Smooth muscle cell (in vitro differentiated cells): ENCODE data around the gene IFI27L1. TPM values are rescaled to one million over a fixed set of nuclear protein-coding genes. Genes with fewer than 3 reads are reported as not detected.

Experiments used
- DNase-seq: peaks from one replicate; lab custom pipeline; 2025; ENCODE audit not compliant: unreplicated experiment; lab: John Stamatoyannopoulos, UW
- H2AFZ ChIP-seq: fragments of 200-600 bp; sonication (generic); 2 replicates; pipeline ENCODE4 v1.6.0; 2016; ENCODE audit warnings: antibody characterized with exemption, low read depth, mild to moderate bottlenecking
- H3F3A ChIP-seq: fragments of 200-600 bp; sonication (generic); 2 replicates; pipeline ENCODE4 v1.6.0; 2017; ENCODE audit warnings: antibody characterized with exemption, low read depth
- H3K27ac ChIP-seq: fragments of 200-600 bp; sonication (generic); 2 replicates; pipeline ENCODE4 v1.5.1; 2016; ENCODE audit warnings: low read depth, mild to moderate bottlenecking
- H3K27me3 ChIP-seq: fragments of 200-600 bp; sonication (generic); 2 replicates; pipeline ENCODE4 v1.6.1; 2016; ENCODE audit warnings: low read depth, mild to moderate bottlenecking
- H3K36me3 ChIP-seq: fragments of 200-600 bp; sonication (generic); 2 replicates; pipeline ENCODE4 v1.5.1; 2016; ENCODE audit warnings: low read depth
- H3K4me1 ChIP-seq: fragments of 200-600 bp; sonication (generic); 2 replicates; pipeline ENCODE4 v1.5.1; 2016; ENCODE audit warnings: low read depth
- H3K4me2 ChIP-seq: fragments of 200-600 bp; sonication (generic); 2 replicates; pipeline ENCODE4 v1.6.0; 2016; ENCODE audit warnings: mild to moderate bottlenecking
- H3K4me3 ChIP-seq: fragments of 200-600 bp; sonication (generic); 2 replicates; pipeline ENCODE4 v1.5.1; 2016; ENCODE audit warnings: mild to moderate bottlenecking
- H3K79me2 ChIP-seq: fragments of 200-600 bp; sonication (generic); 2 replicates; pipeline ENCODE4 v1.6.0; 2016; ENCODE audit warnings: low read depth, mild to moderate bottlenecking
- H3K9ac ChIP-seq: fragments of 200-600 bp; sonication (generic); 2 replicates; pipeline ENCODE4 v1.6.0; 2016; ENCODE audit warnings: low read depth
- H3K9me3 ChIP-seq: fragments of 200-600 bp; sonication (generic); replicated peaks from 2 replicates; pipeline ENCODE4 v1.5.1; 2016; ENCODE audit warnings: low read depth
- H4K20me1 ChIP-seq: fragments of 200-600 bp; sonication (generic); 2 replicates; pipeline ENCODE4 v1.6.0; 2016; ENCODE audit warnings: low read depth
- WGBS: methylation state at CpG from one replicate; pipeline ENCODE4 v1.1.7; 2016; ENCODE audit warnings: low lambda C conversion rate; 5-methylcytosine and 5-hydroxymethylcytosine counted together
- polyA plus RNA-seq: library from polyadenylated mRNA; unstranded; fragments of >200 nt; fragmentation: Nextera tagmentation; extraction: Ambion mirVana; gene quantifications from 2 replicates; pipeline ENCODE4 v1.2.1, GENCODE V29; 2016
- total RNA-seq: library from RNA; depleted of rRNA; stranded (reverse); fragments of >200 nt; gene quantifications from 2 replicates; pipeline ENCODE4 v1.2.3, GENCODE V29; 2014
- TF ChIP-seq, protein P1 (sequence below): fragments of 200-600 bp; sonication (generic); IDR thresholded peaks from 2 replicates; pipeline ENCODE4 v1.5.1; 2017; ENCODE audit warnings: borderline replicate concordance, mild to moderate bottlenecking, antibody characterized with exemption; ENCODE audit not compliant: insufficient read depth, poor library complexity, severe bottlenecking

IFI27L1 gene
- total and polyA plus RNA-seq, 2 experiments from 2014 or later: 2.9 to 38.2 TPM

DNA sequence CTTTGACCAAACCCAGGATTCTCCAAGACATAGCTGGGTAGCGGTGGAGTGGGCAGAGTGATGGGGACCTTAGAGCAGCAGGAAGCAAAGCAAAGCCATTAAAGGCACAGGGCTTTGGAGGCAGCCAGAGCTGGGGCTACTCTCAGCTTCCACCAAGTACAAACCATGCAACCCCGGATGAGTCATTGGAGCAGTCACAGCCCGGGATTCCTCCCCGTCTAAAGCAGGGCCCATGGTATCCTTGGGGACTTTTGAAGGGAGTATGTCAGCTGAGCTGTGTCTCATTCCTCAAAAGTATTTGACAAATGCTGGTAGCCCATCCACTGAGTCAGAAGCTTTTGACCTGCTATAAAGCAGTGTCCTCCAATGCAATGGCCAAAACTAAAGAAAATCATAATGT is 19.7 kb downstream of the IFI27L1 start:
- peaks cover 5% of the 10 kb centered on the region for H4K20me1 ChIP-seq
- TF ChIP-seq, protein P1, sequence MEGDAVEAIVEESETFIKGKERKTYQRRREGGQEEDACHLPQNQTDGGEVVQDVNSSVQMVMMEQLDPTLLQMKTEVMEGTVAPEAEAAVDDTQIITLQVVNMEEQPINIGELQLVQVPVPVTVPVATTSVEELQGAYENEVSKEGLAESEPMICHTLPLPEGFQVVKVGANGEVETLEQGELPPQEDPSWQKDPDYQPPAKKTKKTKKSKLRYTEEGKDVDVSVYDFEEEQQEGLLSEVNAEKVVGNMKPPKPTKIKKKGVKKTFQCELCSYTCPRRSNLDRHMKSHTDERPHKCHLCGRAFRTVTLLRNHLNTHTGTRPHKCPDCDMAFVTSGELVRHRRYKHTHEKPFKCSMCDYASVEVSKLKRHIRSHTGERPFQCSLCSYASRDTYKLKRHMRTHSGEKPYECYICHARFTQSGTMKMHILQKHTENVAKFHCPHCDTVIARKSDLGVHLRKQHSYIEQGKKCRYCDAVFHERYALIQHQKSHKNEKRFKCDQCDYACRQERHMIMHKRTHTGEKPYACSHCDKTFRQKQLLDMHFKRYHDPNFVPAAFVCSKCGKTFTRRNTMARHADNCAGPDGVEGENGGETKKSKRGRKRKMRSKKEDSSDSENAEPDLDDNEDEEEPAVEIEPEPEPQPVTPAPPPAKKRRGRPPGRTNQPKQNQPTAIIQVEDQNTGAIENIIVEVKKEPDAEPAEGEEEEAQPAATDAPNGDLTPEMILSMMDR: no peak
- H3K9me3 ChIP-seq: no peaks in the 10 kb centered on the region
- H3K27me3 ChIP-seq: no peaks in the 10 kb centered on the region
- no peak overlapping the region for H2AFZ ChIP-seq
- H3K4me2 ChIP-seq: peak overlapping the region; percentile 31
- H3K27ac ChIP-seq: peak overlapping the region; percentile 67
- no peak overlapping the region for H3K9ac ChIP-seq
- H3F3A ChIP-seq: no peaks in the 10 kb centered on the region
- H3K79me2 ChIP-seq: no peaks in the 10 kb centered on the region
- DNase-seq: peak; percentile 7
- no peaks in the 10 kb centered on the region for H3K36me3 ChIP-seq
- H3K4me3 ChIP-seq: no peak overlapping the region
- WGBS: 14% methylated on average over 4 of the region's 4 CpGs
- H3K4me1 ChIP-seq: no peaks in the 10 kb centered on the region

GRCh38 chr14:94101748-94102147 is 20.6 kb downstream of the IFI27L1 start:
- 93% methylated on average over 10 of the region's 10 CpGs for WGBS
- no peaks in the 10 kb centered on the region for H3K36me3 ChIP-seq

DNA sequence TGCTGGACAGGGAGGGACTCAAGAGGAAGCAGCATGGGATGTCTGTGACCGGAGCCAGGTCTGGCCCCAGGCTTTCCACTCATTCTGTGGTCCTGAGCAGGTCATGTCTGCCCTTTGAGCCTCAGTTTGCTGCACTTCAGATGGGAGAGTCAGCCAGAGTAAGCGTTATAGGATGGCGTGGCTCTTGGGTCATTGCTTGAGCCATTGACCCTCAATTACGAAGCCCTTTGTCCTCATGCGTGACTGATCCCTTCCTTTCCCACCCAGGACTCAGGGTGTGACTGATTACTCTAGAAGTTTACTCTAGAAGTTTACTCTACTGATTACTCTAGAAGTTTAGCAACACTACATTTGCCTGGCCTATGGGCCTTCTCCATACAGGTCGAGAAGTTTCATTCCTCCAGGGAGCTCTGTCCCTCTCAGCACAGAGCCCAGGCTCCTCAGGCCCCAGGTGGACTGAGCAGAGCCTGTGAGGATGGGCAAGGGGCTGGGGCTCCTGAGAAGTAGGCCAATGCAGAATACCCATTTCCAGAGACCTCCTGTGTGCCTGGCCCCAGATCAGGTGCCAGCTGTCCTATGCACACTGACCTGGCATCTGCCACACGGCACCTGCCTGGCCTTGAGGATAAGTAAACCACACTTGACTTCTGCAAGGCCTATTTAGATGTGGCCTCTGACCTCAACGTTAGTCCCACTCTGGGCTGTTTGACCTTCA is 21.8 kb downstream of the IFI27L1 start:
- Histone ChIP-seq H3K4me2 (no peak overlapping the region), H3K9me3 (no peaks in the 10 kb centered on the region), H3K4me1 (no peaks in the 10 kb centered on the region), H3K27ac (no peak overlapping the region), H3F3A (no peaks in the 10 kb centered on the region), H3K79me2 (no peaks in the 10 kb centered on the region), H3K36me3 (no peaks in the 10 kb centered on the region), H3K4me3 (no peak overlapping the region), H3K9ac (no peak overlapping the region), H2AFZ (no peak overlapping the region), H4K20me1 (peaks cover 5% of the 10 kb centered on the region), H3K27me3 (no peaks in the 10 kb centered on the region)
- DNase-seq: no peak
- TF ChIP-seq, protein P1: no peak
- 95% methylated on average over 8 of the region's 8 CpGs for WGBS

More at GRCh38 chr14:94101748-94102147, 20.6 kb downstream of the IFI27L1 start:
- no peak overlapping the region for H3K9ac ChIP-seq
- H3K9me3 ChIP-seq: no peaks in the 10 kb centered on the region
- H3K4me2 ChIP-seq: no peak overlapping the region
- no peaks in the 10 kb centered on the region for H3F3A ChIP-seq
- H3K27ac ChIP-seq: no peak overlapping the region
- H3K4me3 ChIP-seq: no peak overlapping the region
- H2AFZ ChIP-seq: no peak overlapping the region
- H3K4me1 ChIP-seq: no peaks in the 10 kb centered on the region
- H3K79me2 ChIP-seq: no peaks in the 10 kb centered on the region
- TF ChIP-seq, protein P1: no peak
- peaks cover 5% of the 10 kb centered on the region for H4K20me1 ChIP-seq
- no peak for DNase-seq
- H3K27me3 ChIP-seq: no peaks in the 10 kb centered on the region
